HepG2 (cell line): ENCODE results near the gene FBN2. TPM values are rescaled to one million over a fixed set of nuclear protein-coding genes. Genes with fewer than 3 reads are reported as not detected.

Experiments
- ATAC-seq: fragments of 200-7000 bp; cut with Tn5 transposase; 3 replicates; pipeline ENCODE4 v1.9.1; 2020; ENCODE audit warnings: mild to moderate bottlenecking, moderate library complexity
- BruUV-seq: library from RNA; stranded (reverse); fragments of 400-500 nt; replicated peaks from 2 replicates; lab custom pipeline; 2021; lab: Mats Ljungman, UMichigan
- CTCF ChIA-PET: fragments of 300-600 bp; formaldehyde crosslinking; extraction: SDS; loops from one replicate; lab custom pipeline; 2021; ENCODE audit warnings: low total read pairs, inconsistent platforms, low intra/inter-chr PET ratio; lab: Yijun Ruan, JAX
- POLR2A ChIA-PET: fragments of 350-600 bp; sonication (Branson Sonifier 250); formaldehyde crosslinking; loops from one replicate; lab custom pipeline; 2020; ENCODE audit warnings: antibody characterized with exemption, inconsistent platforms; lab: Yijun Ruan, JAX
- DNase-seq: peaks from one replicate; pipeline ENCODE4 v3.0.0-alpha.2; 2015; ENCODE audit warnings: low spot score
- FAIRE-seq: peaks from 3 replicates; lab custom pipeline; 2011; peaks lifted over from hg19 to GRCh38; lab: Jason Lieb, UNC
- H2AFZ ChIP-seq: one replicate; pipeline ENCODE4 v1.6.1; 2011; ENCODE audit warnings: low read length, inconsistent platforms
- H3K27ac ChIP-seq: fragments of 300-600 bp; 3 replicates; pipeline ENCODE4 v1.8.0; 2011; ENCODE audit warnings: mixed run types, mild to moderate bottlenecking, mixed read lengths, low read length, inconsistent platforms; ENCODE audit not compliant: insufficient read depth; ENCODE audit errors: extremely low read length
- H3K27me3 ChIP-seq, 2 experiments: fragments of 200-600 bp in 1 of 2; 2 replicates in 1 of 2; 3 replicates in 1 of 2; pipeline versions ENCODE4 v1.6.0 to v1.8.0; 2011; ENCODE audit warnings: low read length in 2 of 2, mild to moderate bottlenecking in 2 of 2, moderate library complexity in 2 of 2, inconsistent platforms in 1 of 2; ENCODE audit not compliant: insufficient read depth in 2 of 2, control insufficient read depth in 1 of 2
- H3K36me3 ChIP-seq, 2 experiments: fragments of 200-600 bp in 1 of 2; replicated peaks in 1 of 2; 2 replicates in 1 of 2; 3 replicates in 1 of 2; pipeline versions ENCODE4 v1.5.1 to v1.8.0; 2011; ENCODE audit warnings: low read length in 2 of 2, inconsistent platforms in 1 of 2; ENCODE audit not compliant: insufficient read depth in 2 of 2, control insufficient read depth in 1 of 2
- H3K4me1 ChIP-seq: 2 replicates; pipeline ENCODE4 v1.5.1; 2012; ENCODE audit warnings: low read length, inconsistent platforms; ENCODE audit not compliant: insufficient read depth
- H3K4me2 ChIP-seq: 2 replicates; pipeline ENCODE4 v1.6.0; 2011; ENCODE audit warnings: low read depth, low read length, inconsistent platforms
- H3K4me3 ChIP-seq, 3 experiments: fragments of 200-600 bp in 1 of 3; sonication (generic), shearing (Covaris generic) in 1 of 3; replicated peaks in 1 of 3; 2 replicates each; pipeline ENCODE4 v1.5.1; 2011 to 2016; ENCODE audit warnings: low read length in 3 of 3, inconsistent platforms in 2 of 3, low read depth in 2 of 3, mild to moderate bottlenecking in 2 of 3, control low read depth in 1 of 3, mixed read lengths in 1 of 3; ENCODE audit not compliant: insufficient read depth in 1 of 3
- H3K79me2 ChIP-seq: one replicate; pipeline ENCODE4 v1.6.1; 2011; ENCODE audit warnings: low read length, inconsistent platforms; ENCODE audit not compliant: insufficient read depth
- H3K9ac ChIP-seq: 2 replicates; pipeline ENCODE4 v1.6.0; 2011; ENCODE audit warnings: mild to moderate bottlenecking, low read depth, low read length, inconsistent platforms; ENCODE audit not compliant: insufficient read depth
- H3K9me3 ChIP-seq: 2 replicates; pipeline ENCODE4 v1.5.1; 2012; ENCODE audit warnings: mild to moderate bottlenecking, low read length
- H4K20me1 ChIP-seq: 2 replicates; pipeline ENCODE4 v1.6.0; 2011; ENCODE audit warnings: inconsistent platforms, mild to moderate bottlenecking, low read length, moderate library complexity; ENCODE audit not compliant: insufficient read depth
- CENPT ChIP-seq: sonication (generic); formaldehyde crosslinking; IDR thresholded peaks from 2 replicates; pipeline ENCODE4 v1.8.0; 2022; ENCODE audit warnings: low read depth, mild to moderate bottlenecking, moderate library complexity, missing genetic modification reagents
- REPIN1 ChIP-seq: sonication (generic); formaldehyde crosslinking; IDR thresholded peaks from 2 replicates; pipeline ENCODE4 v1.8.0; 2022; ENCODE audit warnings: missing genetic modification reagents, low read depth, mild to moderate bottlenecking, borderline replicate concordance
- ZFP90 ChIP-seq: sonication (generic); formaldehyde crosslinking; IDR thresholded peaks from 2 replicates; pipeline ENCODE4 v1.8.0; 2022; ENCODE audit warnings: missing genetic modification reagents, mild to moderate bottlenecking, inconsistent platforms, borderline replicate concordance
- ZFY ChIP-seq: sonication (generic); formaldehyde crosslinking; IDR thresholded peaks from 2 replicates; pipeline ENCODE4 v1.4.0; 2020; ENCODE audit warnings: missing genetic modification reagents
- ZNF292 ChIP-seq: sonication (generic); formaldehyde crosslinking; IDR thresholded peaks from 2 replicates; pipeline ENCODE4 v1.8.1; 2022; ENCODE audit warnings: mild to moderate bottlenecking, low read depth, missing genetic modification reagents, borderline replicate concordance
- ZNF44 ChIP-seq: sonication (generic); formaldehyde crosslinking; IDR thresholded peaks from 2 replicates; pipeline ENCODE4 v1.5.1; 2020; ENCODE audit warnings: mild to moderate bottlenecking, missing genetic modification reagents
- ZNF589 ChIP-seq: sonication (generic); formaldehyde crosslinking; conservative IDR thresholded peaks from 2 replicates; pipeline ENCODE4 v1.8.0; 2022; ENCODE audit warnings: mild to moderate bottlenecking, moderate library complexity, missing genetic modification reagents
- ZNF766 ChIP-seq: sonication (generic); formaldehyde crosslinking; IDR thresholded peaks from 2 replicates; pipeline ENCODE4 v1.5.0; 2020; ENCODE audit warnings: missing genetic modification reagents, borderline replicate concordance
- ZNF772 ChIP-seq: sonication (generic); formaldehyde crosslinking; IDR thresholded peaks from 2 replicates; pipeline ENCODE4 v1.5.0; 2020; ENCODE audit warnings: mild to moderate bottlenecking, missing genetic modification reagents
- ZSCAN9 ChIP-seq: IDR thresholded peaks from 2 replicates; pipeline ENCODE4 v1.6.1; 2016; ENCODE audit warnings: borderline replicate concordance
- WGBS: methylation state at CpG from one replicate; pipeline ENCODE4 v1.1.6; 2017; ENCODE audit warnings: low lambda C conversion rate; 5-methylcytosine and 5-hydroxymethylcytosine counted together
- in situ Hi-C: cut with HindIII; loops from 2 replicates; pipeline ENCODE4 v1.10.0; 2017; ENCODE audit warnings: low pct_unique_long_range_greater_than_20kb; ENCODE audit not compliant: extremely low pct_ligation_motif_present
- intact Hi-C: fragments of 100-400 bp; cut with micrococcal nuclease; formaldehyde crosslinking; loops from one replicate; pipeline ENCODE4 v1.10.0; 2022; ENCODE audit not compliant: unreplicated experiment
- polyA plus RNA-seq, 8 experiments: library from polyadenylated mRNA; depleted of rRNA in 3 of 8; stranded (reverse) in 7 of 8; unstranded in 1 of 8; fragments of >200 nt; fragmentation: Illumina TruSeq in 4 of 8; extraction: Trizol in 4 of 8; gene quantifications; 2 replicates each; pipeline versions ENCODE4 v1.2.1 to v1.2.3, GENCODE V29; 2011 to 2016; ENCODE audit warnings: low read depth in 4 of 8, missing spikeins in 1 of 8, mixed read lengths in 1 of 8; ENCODE audit not compliant: insufficient read depth in 1 of 8
- total RNA-seq, 5 experiments: library from RNA; depleted of rRNA; stranded (reverse); fragments of >200 nt; fragmentation: Illumina TruSeq; extraction: Trizol; gene quantifications; 2 replicates each; pipeline ENCODE4 v1.2.3, GENCODE V29; 2016; ENCODE audit warnings: low read depth in 1 of 5
- TF ChIP-seq, protein P1 (sequence below): sonication (generic); formaldehyde crosslinking; IDR thresholded peaks from 2 replicates; pipeline ENCODE4 v1.4.0; 2020; ENCODE audit warnings: missing genetic modification reagents
- TF ChIP-seq, protein P2 (sequence below): sonication (generic); formaldehyde crosslinking; IDR thresholded peaks from 2 replicates; pipeline ENCODE4 v1.5.1; 2020; ENCODE audit warnings: mild to moderate bottlenecking, missing genetic modification reagents, borderline replicate concordance

Gene FBN2
- total and polyA plus RNA-seq, 2 of the 13 experiments (the other 11 are each of a cell fraction or from before 2014, with no cell fraction given), result not detected

DNA sequence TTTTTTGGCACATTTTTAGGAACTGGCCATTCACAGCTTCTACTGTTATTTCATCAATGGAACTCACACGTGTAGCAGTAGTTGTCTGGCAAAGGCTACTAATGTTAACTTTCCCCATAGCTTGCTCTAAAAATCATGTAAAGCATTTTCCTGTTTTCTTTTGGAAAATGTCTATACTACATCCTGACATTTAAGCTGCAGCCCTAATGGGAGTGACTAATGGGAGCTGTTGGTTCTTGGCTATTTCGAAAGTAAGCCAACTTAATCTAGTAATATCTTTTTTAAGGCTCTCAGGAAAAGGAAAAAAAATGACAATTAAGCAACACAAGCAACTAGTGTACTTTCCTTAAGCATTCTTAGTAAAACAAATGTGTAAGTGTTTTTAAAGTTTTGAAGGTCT is 285.3 kb downstream of the FBN2 start (continued):
- TF ChIP-seq ZNF772 (no peak), REPIN1 (CRISPR knock-in tag) (no peak), CENPT (no peak), ZNF292 (CRISPR knock-in tag) (no peak)
- TF ChIP-seq, protein P1, sequence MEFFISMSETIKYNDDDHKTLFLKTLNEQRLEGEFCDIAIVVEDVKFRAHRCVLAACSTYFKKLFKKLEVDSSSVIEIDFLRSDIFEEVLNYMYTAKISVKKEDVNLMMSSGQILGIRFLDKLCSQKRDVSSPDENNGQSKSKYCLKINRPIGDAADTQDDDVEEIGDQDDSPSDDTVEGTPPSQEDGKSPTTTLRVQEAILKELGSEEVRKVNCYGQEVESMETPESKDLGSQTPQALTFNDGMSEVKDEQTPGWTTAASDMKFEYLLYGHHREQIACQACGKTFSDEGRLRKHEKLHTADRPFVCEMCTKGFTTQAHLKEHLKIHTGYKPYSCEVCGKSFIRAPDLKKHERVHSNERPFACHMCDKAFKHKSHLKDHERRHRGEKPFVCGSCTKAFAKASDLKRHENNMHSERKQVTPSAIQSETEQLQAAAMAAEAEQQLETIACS (CRISPR knock-in tag), result no peak

DNA sequence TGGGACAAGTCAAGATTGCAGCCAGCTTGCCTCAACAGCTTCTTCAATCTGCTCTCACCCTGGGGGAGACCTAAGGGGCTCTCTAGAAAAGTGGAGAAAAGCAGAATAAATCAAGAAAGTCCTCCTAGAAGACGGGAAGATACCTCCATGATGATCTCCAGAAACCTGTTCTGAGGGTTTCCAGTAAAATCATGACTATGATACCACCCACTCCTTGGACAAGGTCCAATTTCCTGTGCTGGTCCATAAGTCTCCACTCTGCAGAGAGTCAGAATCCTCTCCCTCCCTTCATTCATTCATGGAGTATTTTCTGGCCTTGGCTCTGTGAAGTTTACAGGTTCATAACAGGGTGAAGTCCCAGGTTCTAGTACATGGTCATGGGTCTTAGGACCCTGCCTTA is 285.8 kb downstream of the FBN2 start:
- H3K4me1 ChIP-seq, result no peaks in the 10 kb centered on the region
- no peaks in the 10 kb centered on the region for H3K79me2 ChIP-seq
- in situ Hi-C loops (no loop called here), intact Hi-C loops (no loop called here)
- H3K4me2 ChIP-seq, result no peak overlapping the region
- H3K27ac ChIP-seq, result no peak overlapping the region
- WGBS, result 0% methylated on average over 1 of the region's 1 CpG
- no TSS peak for BruUV-seq
- TF ChIP-seq ZNF44 (CRISPR knock-in tag) (no peak), ZSCAN9 (CRISPR knock-in tag) (no peak), ZNF766 (CRISPR knock-in tag) (no peak), ZNF589 (CRISPR knock-in tag) (no peak), ZFY (CRISPR knock-in tag) (no peak), ZFP90 (CRISPR knock-in tag) (no peak)
- TF ChIP-seq, protein P2, sequence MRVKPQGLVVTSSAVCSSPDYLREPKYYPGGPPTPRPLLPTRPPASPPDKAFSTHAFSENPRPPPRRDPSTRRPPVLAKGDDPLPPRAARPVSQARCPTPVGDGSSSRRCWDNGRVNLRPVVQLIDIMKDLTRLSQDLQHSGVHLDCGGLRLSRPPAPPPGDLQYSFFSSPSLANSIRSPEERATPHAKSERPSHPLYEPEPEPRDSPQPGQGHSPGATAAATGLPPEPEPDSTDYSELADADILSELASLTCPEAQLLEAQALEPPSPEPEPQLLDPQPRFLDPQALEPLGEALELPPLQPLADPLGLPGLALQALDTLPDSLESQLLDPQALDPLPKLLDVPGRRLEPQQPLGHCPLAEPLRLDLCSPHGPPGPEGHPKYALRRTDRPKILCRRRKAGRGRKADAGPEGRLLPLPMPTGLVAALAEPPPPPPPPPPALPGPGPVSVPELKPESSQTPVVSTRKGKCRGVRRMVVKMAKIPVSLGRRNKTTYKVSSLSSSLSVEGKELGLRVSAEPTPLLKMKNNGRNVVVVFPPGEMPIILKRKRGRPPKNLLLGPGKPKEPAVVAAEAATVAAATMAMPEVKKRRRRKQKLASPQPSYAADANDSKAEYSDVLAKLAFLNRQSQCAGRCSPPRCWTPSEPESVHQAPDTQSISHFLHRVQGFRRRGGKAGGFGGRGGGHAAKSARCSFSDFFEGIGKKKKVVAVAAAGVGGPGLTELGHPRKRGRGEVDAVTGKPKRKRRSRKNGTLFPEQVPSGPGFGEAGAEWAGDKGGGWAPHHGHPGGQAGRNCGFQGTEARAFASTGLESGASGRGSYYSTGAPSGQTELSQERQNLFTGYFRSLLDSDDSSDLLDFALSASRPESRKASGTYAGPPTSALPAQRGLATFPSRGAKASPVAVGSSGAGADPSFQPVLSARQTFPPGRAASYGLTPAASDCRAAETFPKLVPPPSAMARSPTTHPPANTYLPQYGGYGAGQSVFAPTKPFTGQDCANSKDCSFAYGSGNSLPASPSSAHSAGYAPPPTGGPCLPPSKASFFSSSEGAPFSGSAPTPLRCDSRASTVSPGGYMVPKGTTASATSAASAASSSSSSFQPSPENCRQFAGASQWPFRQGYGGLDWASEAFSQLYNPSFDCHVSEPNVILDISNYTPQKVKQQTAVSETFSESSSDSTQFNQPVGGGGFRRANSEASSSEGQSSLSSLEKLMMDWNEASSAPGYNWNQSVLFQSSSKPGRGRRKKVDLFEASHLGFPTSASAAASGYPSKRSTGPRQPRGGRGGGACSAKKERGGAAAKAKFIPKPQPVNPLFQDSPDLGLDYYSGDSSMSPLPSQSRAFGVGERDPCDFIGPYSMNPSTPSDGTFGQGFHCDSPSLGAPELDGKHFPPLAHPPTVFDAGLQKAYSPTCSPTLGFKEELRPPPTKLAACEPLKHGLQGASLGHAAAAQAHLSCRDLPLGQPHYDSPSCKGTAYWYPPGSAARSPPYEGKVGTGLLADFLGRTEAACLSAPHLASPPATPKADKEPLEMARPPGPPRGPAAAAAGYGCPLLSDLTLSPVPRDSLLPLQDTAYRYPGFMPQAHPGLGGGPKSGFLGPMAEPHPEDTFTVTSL (CRISPR knock-in tag), result no peak
- H3K4me3 ChIP-seq, result no peak overlapping the region
- ChIA-PET POLR2A (no interaction called here), CTCF (no interaction called here)
- no peaks in the 10 kb centered on the region for H4K20me1 ChIP-seq
- DNase-seq (no peak), ATAC-seq (no peak), FAIRE-seq (no peak)
- H3K36me3 ChIP-seq, result no peaks in the 10 kb centered on the region
- H3K9ac ChIP-seq, result no peak overlapping the region
- H3K9me3 ChIP-seq, result 0 out of 2 replicates have a peak, but pooled peaks cover 5% of the 10 kb centered on the region
- no peaks in the 10 kb centered on the region for H3K27me3 ChIP-seq
- H2AFZ ChIP-seq, result no peak overlapping the region
